HK-2 (cell line): Measurements from ENCODE around the gene ZNF783.

Experiments used
- DNase-seq: peaks from one replicate; pipeline ENCODE4 v3.0.0-alpha.2; 2018; ENCODE audit not compliant: unreplicated experiment

ZNF783 gene

GRCh38 chr7:149281508-149282330 is 19.7 kb downstream of the ZNF783 start:
- no peak for DNase-seq

- DNase-seq, result no peak
Observed at GRCh38 chr7:149282331-149282655, 20.3 kb downstream of the ZNF783 start.

- no peak for DNase-seq
Observed at GRCh38 chr7:149283321-149283720, 21.3 kb downstream of the ZNF783 start.

- DNase-seq, result no peak
Observed at GRCh38 chr7:149284343-149284742, 22.3 kb downstream of the ZNF783 start.

- peak; percentile 98 for DNase-seq
Observed at GRCh38 chr7:149284850-149285585, 23.0 kb downstream of the ZNF783 start.

- DNase-seq, result peak; percentile 50
Observed at GRCh38 chr7:149285603-149286002, 23.6 kb downstream of the ZNF783 start.

- no peak for DNase-seq
Observed at GRCh38 chr7:149286811-149287400, 24.9 kb downstream of the ZNF783 start.

- DNase-seq, result no peak
Observed at GRCh38 chr7:149287622-149288021, 25.6 kb downstream of the ZNF783 start.

- DNase-seq, result no peak
Observed at GRCh38 chr7:149289262-149289661, 27.3 kb downstream of the ZNF783 start.

- no peak for DNase-seq
Observed at GRCh38 chr7:149289856-149290255, 27.9 kb downstream of the ZNF783 start.

- DNase-seq, result no peak
Observed at GRCh38 chr7:149291036-149291780, 29.2 kb downstream of the ZNF783 start.

- no peak for DNase-seq
Observed at GRCh38 chr7:149291781-149292461, 29.9 kb downstream of the ZNF783 start.

- no peak for DNase-seq
Observed at GRCh38 chr7:149292462-149292823, 30.4 kb downstream of the ZNF783 start.

GRCh38 chr7:149293338-149293737 is 31.3 kb downstream of the ZNF783 start:
- DNase-seq, result no peak

GRCh38 chr7:149293946-149294633 is 32.1 kb downstream of the ZNF783 start:
- DNase-seq, result no peak

GRCh38 chr7:149294634-149295480 is 32.9 kb downstream of the ZNF783 start:
- no peak for DNase-seq

GRCh38 chr7:149295481-149295850 is 33.5 kb downstream of the ZNF783 start:
- no peak for DNase-seq

GRCh38 chr7:149296368-149296767 is 34.4 kb downstream of the ZNF783 start:
- no peak for DNase-seq

GRCh38 chr7:149297034-149297755 is 35.2 kb downstream of the ZNF783 start:
- DNase-seq, result no peak
